A673 (cell line): ENCODE data around the gene FAM89A.

Experiments used
- EZH2 ChIP-seq: fragments of 200-600 bp; sonication (generic); IDR thresholded peaks from 2 replicates; pipeline ENCODE4 v1.6.1; 2017; ENCODE audit warnings: borderline replicate concordance, low read depth, mild to moderate bottlenecking, mixed read lengths, antibody characterized with exemption, low read length; ENCODE audit not compliant: poor library complexity, severe bottlenecking
- TF ChIP-seq, protein P1 (sequence below): fragments of 300-800, 200-600 bp; sonication (generic); conservative IDR thresholded peaks from 2 replicates; pipeline ENCODE4 v1.5.1; 2017; ENCODE audit warnings: low read depth, mild to moderate bottlenecking, antibody characterized with exemption, low read length, moderate library complexity, mixed read lengths

DNA sequence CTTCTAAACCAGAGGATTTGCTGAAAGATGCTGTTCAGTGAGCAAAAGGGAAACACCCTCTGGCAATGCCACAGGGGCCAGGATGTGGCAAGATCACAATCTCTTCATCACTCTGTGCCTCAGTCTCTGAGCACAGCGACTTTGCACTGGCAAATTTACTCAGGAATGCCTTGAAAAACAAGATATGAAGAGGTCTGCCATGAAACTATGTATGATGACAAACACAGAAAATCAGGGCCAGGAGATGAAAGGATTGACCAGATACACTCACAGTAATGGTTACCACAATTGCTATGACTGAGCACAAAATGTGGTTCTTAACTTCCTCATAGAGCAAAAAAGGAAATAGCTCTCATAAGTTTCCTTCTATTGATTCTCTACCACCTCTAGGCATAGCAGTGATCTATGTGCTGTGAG is 67.2 kb downstream of the FAM89A start:
- TF ChIP-seq, protein P1, sequence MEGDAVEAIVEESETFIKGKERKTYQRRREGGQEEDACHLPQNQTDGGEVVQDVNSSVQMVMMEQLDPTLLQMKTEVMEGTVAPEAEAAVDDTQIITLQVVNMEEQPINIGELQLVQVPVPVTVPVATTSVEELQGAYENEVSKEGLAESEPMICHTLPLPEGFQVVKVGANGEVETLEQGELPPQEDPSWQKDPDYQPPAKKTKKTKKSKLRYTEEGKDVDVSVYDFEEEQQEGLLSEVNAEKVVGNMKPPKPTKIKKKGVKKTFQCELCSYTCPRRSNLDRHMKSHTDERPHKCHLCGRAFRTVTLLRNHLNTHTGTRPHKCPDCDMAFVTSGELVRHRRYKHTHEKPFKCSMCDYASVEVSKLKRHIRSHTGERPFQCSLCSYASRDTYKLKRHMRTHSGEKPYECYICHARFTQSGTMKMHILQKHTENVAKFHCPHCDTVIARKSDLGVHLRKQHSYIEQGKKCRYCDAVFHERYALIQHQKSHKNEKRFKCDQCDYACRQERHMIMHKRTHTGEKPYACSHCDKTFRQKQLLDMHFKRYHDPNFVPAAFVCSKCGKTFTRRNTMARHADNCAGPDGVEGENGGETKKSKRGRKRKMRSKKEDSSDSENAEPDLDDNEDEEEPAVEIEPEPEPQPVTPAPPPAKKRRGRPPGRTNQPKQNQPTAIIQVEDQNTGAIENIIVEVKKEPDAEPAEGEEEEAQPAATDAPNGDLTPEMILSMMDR: no peak
- no peak for TF ChIP-seq EZH2
